GM18505 (cell line): Measurements from ENCODE around the gene RALGDS.

Experiments used
- ATAC-seq: cut with Tn5 transposase; IDR thresholded peaks from one replicate; pipeline ENCODE4 v1.9.1; 2021; ENCODE audit not compliant: unreplicated experiment
- POLR2A ChIP-seq: IDR thresholded peaks from 4 replicates; pipeline ENCODE4 v1.6.1; 2011; ENCODE audit warnings: borderline replicate concordance; ENCODE audit not compliant: insufficient read depth, insufficient read length; ENCODE audit errors: extremely low read depth

Gene RALGDS

DNA sequence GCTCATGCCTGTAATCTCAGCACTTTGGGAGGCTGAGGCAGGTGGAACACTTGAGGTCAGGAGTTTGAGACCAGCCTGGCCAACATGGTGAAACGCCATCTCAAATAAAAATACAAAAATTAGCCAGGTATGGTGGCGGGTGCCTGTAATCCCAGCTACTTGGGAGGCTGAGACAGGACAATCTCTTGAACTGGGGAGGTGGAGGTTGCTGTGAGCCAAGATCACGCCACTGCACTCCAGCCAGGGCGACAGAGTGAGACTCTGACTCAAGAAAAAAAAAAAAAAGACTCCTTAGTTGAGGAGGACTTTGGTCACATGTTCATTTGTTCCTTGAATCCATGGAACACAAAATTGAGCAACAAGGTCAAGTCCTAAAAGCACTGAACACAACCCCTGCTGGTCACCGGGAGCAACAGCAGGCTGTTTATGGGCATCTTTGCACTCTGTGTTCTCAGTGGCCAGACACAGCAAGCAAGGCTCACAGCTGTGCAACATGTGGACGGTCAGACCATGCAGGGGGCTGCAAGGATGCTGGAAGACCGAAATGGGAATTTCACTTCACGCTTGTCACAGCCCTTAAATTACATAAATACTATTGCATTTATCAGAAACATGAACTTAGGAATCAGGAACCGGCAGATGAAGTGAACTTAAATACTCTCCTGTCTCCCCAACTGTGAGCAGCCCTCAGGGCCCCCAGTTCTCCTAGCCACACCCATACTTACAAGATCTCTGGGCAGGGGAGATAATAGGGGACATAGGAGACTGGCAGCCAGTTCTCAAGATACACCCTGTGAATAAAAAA is 39.9 kb upstream of the RALGDS start:
- TF ChIP-seq POLR2A = no peak
- no peak for ATAC-seq

DNA sequence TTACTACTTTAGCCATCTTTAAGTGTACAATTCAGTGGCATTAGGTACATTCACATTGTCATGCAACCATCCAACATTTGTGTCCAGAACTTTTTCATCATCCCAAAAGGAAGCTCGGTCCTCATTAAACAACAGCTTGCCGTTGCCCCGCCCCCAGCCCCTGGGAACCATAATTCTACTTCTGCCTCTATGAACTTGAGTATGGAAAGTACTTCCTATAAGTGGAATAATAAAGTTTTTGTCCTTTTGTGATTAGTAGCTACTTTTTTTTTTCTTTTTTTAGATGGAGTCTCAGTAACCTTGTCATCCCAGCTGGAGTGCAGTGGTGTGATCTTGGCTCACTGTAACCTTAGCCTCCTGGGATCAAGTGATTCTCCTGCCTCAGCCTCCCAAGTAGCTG is 37.7 kb upstream of the RALGDS start:
- no peak for ATAC-seq
- TF ChIP-seq POLR2A = no peak

DNA sequence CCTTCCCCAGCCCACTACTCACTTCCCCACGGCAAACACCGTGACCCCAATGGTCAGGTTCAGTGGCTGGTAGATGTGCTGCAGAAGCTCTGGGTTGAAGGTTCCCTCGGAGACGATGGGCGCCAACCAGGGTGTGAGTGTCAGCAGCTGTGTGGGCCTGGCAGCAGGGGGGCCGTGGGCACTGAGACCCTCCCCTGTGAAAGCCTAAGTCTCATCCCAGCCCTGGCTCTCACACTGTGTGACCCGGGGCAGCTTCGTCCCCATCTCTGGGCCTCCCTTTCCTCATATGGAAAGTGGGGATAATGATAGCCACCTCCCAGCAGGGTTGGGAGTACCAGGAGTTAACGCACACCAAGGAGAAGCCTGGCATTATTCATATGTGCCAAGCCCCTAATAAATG is 34.1 kb upstream of the RALGDS start:
- ATAC-seq = no peak
- TF ChIP-seq POLR2A = no peak

DNA sequence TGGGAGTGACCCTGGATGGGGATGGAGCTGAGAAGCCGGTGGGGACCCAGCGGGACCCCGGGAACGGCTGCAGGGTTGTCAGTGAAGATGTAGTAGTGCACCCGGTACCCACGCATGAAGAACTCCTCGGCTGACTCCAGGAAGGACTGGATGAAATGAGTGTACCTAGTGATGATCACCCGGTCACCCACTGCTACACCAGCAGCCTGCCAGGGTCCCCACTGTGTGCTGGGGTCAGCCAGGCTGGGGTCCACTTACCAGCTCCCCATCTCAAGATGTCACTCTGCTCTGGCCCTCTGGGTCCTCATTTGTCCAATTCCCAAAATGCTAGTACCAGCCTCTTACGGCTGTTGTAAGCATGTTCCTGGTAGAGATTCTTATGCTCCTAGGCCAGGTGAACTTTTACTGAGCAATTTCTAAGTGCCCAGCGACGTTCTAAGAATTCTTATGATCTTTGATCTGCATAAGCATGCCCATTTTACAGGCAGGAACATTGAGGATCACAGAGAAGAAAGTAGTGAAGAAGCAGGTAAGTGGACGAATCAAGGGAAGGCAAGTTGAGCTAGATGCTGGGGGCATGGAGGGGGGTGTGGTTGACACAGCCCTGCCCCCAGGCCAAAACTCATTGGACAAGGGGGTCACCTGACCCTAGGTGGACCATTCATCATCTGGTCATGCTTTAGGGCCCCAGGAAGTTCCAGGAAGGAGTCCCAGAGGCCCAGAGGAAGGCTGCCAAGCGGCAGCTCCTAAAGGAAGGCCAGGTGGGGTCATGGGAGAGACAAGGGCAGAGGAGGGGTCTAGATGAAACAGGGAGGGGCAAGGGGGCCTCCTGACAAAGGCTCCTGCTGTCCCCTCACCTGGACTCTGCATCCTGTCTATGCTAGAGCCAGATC is 33.3 kb upstream of the RALGDS start:
- ATAC-seq = no peak
- no peak for TF ChIP-seq POLR2A

DNA sequence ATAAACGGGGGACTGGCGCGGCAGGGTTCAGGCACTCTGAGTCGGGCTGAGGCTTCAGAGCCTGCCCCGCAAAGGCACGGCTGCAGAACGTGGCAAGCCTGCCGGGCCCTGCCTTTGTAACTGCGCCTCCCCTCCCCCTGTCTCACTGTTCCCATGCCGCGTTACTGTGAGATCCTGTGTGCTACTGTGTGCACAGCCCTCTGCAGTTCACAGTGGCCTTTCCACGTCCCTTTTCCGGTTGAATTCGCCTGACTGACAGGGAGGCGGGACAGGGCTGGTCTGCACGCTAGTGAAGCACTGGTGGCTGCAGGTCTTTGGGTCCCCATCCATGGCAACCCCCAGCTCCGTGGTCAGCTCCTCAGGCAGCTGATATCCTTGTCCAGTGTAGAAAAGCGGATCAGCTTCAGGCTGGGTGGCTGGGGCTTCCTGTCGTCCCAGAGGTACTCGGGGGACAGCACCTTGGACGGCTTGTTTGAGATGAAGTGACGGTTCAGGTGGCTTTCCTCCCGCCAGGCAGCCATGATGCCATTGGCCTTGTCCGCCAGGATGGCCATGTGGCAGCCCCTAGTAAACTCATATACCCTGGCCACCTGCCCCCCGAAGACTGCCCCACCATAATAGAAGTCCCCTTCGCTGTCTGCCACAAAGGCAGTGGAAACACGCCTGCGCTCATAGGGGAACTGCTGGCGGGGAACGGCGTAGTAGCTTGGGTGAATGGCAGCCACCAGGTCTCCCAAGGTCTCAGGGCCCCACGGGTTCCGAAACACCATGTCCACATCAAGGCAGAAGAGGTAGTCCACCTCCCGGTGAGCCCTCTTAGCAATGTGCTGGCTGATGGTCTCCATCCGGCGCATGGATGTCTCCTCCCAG is 32.4 kb upstream of the RALGDS start:
- ATAC-seq = no peak
- no peak for TF ChIP-seq POLR2A

DNA sequence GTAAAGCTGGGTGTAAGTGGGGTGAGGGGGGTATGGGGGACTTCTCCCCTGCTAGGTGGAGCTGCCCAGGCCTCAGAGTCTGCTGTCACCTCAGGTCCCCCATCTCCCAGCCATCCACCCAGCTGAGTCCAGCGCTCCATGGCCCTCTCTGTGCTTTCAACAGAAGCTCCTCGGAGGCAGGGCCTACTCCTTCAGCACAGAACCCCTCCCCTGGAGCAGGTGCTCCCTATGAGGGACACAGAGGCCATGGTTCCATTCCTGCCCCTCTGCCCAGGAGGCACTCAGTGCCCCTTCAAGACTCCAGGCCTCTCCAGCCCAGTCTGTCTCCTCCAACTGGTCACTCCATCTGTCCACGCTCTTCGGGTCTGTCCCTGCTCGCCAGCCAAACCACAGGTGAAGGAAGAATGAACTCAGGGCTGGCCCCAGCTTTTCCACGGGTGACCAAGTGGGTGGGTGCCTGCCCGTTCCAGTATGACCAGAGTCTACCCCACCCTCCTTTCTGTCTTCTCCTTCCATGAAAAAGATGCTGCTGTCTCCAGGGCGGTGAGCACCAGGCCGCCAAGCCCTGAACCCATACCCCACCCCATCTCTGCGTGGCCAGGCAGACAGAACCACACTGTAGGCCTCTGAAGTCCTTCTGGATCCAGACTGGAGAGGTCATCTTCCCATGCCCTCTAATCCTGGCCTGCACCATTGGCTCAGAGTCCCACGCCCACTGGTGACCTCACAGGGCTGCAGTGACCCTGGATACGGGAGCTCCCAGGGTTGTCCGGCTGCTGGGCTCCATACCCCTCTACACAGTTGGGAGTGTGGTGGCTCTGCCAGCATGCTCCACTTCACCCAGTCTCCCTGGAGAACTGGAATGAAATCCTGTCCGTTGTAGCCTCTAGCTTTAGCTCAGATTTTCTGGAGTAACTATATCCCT is 30.8 kb upstream of the RALGDS start:
- no peak for TF ChIP-seq POLR2A
- ATAC-seq = no peak

DNA sequence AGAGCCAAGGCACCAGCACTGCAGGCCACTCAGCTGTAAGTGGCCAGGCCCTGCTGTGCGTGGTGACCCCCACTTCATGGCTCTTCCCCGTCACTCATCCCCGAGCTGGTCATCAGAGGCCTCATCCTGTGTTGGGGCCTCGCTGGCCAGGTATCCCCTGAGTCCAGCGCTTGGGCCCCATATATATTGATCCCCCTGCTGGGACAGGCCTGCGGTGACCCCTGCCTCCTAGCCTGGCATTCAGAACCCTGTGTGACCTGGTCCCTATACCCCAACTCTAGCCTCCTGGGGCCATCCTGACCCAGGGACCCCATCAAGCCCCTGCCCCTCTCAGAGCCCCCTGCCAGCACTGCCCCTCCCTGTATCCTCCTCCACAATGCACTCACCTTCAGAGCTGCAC is 30.0 kb upstream of the RALGDS start:
- TF ChIP-seq POLR2A = no peak
- ATAC-seq = no peak

DNA sequence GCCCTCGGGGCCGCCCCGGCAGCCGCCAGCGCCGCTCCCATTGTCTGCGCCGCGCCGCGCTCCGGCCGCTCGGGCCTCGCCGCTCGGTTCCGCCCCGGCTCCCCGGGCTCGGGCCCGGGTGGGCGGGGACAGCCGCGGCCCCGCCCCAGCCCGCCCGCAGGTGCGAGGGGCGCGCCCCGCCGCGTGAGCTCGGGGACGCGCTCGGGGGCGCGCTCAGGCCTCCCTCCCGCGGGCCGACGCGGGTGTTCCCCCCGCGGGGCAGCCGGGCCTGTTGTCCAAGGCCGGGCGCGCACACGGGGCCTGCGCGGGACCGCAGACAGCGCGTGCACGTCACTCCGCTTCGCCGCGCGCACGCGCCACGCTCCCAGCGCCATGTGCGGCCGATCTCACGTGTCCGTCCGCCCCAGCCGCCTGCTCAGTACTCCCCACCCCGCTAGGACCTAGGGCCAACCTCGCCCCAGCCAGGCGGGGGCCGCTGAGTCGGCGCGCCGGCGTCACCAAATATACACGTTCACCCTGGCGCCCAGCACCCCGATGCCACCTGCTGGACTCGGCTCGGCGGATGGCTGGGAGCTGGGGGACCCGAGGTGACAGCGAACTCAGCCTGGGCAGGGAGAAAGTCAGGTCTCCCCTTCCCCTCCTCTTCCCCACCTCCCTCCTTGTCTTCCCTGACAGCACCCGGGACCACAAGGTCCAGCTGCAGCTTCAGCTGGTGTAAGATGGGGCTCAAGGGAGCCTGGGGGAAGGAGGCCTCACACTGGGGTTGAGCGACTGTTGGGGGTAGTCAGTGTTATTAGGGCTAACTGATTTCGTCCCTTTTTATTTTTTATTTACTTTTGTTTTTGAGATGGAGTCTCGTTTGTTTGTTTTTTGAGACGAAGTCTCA is 28.3 kb upstream of the RALGDS start:
- peak; percentile 71 for TF ChIP-seq POLR2A
- ATAC-seq = peak; percentile 60

DNA sequence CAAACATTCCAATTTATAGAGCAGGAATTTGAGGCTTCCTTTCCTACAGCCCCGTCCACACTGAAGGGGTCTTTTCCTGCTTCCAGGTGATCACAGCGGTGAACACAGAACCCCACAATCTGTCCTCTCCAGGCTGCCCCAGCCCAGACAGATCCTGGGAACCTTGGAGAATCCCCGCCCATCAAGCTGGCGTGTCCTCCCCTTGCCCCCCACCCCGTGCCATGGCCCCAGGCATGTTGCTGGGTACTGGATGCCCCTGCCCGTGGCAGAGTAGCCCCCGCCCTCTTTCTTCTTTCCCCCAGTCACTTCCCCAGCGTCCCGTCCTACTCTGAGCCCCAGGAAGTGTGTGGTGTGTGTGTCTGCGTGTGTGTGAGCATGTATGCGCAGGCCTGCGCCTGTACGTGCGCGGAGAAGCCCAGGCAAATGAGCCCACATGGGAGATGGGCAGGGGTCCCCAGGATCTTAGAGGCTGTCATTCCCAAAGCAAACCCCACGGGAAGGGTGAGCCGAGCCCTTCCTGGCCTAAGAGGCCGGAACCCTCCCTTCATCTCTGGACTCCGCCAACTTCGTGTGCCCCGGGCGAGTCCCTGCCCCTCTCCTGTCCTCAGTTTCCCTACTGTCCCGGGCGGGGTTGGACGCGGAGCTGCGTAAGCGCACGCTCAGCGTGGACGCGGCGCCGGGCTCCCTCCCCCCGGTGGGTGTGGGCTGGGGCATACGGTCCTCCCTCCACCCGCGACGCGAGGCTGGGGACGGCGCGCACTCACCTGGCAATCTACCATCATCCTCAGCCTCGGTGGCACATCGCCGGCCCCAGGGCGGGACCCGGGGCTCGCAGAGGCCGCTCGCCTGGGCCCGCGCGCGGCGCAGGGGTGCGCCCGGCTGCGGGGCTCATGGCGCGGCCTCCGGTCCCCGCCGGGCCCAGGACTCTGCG is 27.4 kb upstream of the RALGDS start:
- no peak for ATAC-seq
- no peak for TF ChIP-seq POLR2A

DNA sequence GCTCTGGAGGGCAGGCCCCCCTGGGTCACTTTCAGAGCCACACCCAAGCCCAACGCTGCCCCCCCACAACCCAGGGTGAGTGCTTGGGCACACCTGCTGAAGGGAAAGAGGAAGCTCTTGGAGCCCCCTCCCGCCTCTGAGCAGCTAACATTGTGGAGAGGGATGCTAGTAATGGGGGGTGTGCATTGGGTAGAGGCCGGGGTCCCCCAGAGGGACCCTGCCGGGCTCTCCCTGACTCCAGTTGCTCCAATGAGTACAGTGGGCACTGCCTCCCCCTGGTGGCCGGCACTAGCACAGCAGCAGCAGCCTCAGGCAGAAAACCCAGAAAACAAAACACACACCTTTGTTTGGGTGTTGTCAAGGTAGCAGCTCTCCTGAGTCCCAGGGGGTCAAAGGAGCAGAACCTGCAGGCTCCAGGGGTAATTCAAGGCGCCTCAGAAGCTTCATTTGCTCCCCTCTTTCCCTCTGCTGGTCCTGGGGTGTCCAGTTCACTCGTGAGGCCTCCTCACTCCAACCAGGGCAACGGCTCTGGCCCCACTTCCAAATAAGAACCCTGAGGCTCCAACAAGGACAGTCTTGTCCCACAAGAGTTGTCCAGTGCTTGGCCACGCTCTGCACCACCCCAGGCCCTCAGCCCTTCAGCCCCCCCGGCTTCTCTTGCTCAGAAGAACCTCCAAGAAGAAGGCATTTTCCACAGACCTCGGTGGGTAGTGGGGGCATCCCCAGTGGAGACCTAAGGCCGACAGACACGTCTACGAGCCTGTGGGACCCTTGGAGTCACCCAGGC is 26.6 kb upstream of the RALGDS start:
- TF ChIP-seq POLR2A = no peak
- no peak for ATAC-seq
